GM18951 (cell line): ENCODE measurements around the gene DOCK1.
"Not testable (repeated sequence)": the region's sequence is repeated elsewhere in the genome, so short reads cannot be mapped to it uniquely, and the experiment has no call there.

Source experiments
- POLR2A ChIP-seq: IDR thresholded peaks from 4 replicates; pipeline ENCODE4 v1.6.1; 2011; ENCODE audit warnings: mild to moderate bottlenecking; ENCODE audit not compliant: insufficient read length, insufficient read depth; ENCODE audit errors: extremely low read depth
- in situ Hi-C: fragments of 300-500 bp; cut with MboI; formaldehyde crosslinking; loops from one replicate; pipeline ENCODE4 v1.12.0; 2022; ENCODE audit warnings: low sequenced_read_pairs, mixed read lengths, inconsistent platforms; ENCODE audit not compliant: unreplicated experiment

Gene DOCK1

DNA sequence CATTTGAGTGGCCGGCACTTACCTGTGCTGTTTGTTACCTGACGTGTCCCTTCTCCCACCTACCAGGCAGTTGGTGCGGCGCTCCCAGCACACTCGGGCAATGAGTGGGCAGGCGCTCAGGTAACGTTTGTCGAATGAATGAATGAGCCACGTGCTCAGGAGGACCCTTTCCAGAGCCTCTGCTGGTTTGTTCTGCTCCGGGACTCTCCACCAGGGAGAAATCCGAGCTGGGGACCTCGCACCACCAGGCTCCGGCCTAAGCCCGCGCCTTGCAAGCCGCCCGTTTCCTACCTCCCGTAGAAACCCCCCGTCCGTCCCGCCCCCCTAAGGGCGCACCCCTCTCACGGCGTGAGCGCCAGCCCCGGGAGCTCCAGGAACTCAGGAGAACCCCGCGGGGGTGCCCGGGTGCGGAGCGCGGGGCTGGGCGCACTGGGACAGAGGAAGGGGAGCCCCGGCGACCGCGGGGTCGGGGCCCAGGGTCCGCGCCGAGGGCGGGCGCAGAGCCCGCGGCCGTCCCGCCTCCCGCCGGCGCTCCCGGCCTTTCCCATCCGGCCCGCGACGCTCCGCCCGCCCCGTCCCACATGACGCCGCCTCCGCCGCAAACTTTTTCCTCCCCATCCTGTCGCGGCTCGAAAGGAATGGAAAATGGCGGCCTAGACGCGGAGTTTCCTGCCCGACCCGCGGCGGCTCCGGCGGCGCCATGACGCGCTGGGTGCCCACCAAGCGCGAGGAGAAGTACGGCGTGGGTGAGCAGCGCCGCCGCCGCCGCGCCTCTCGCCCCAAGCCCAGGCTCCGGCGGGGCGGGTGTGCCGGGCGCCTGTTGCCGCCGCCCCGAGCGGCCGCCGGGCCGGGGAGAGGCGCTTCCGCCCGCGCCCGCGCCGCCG lies at the start of gene DOCK1:
TSS of gene DOCK1 (plus strand) at position 611 of the 884 bp plus-strand sequence. CDS start at position 701, 90 bp downstream.
- in situ Hi-C loops, result no loop called here
- no peak for TF ChIP-seq POLR2A

GRCh38 chr10:126857178-126857806 lies 47.9 kb upstream of the DOCK1 start:
- in situ Hi-C loops, result no loop called here
- TF ChIP-seq POLR2A, result no peak

DNA sequence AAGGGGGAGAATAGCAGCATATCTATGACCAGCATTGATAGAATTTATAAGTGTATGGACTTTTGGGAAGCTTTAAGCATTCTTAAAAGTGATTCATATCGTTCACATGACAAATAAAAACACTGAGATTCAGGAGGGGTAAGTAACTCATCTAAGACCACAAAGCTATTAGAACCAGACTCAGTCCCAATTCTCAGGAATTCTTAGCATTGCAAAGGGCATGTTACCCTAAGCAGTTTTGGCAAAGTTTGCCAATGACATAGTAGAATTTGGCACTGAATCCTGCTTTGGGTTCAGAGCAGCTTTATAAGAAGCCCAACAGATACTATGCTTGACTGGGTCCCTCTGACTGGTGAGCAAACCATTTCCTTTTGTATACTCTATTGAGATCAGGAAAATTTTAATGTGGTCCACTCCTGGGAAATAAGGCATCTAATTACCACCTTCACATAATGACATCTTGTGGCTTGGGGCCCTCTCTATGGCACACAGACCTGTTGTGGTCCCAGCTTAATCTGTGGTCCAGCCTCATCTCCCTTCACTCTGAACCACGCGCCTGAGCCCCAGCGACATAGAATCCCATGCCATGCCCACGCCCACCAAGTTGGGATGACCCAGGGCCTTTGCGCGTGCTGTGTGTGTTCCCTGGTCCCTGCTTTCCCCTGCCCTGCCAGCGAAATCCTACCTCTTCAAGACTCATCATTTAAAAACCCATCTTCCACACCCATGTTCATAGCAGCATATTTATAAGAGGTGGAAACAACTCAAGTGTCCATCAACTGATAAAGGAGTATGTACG lies 37.5 kb upstream of the DOCK1 start:
- no peak for TF ChIP-seq POLR2A
- in situ Hi-C loops, result no loop called here

- in situ Hi-C loops, result no loop called here
- no peak for TF ChIP-seq POLR2A
Observed at GRCh38 chr10:126868371-126868770, 36.9 kb upstream of the DOCK1 start.

- no peak for TF ChIP-seq POLR2A
- in situ Hi-C loops, result no loop called here
Observed at GRCh38 chr10:126872135-126872534, 33.1 kb upstream of the DOCK1 start.

DNA sequence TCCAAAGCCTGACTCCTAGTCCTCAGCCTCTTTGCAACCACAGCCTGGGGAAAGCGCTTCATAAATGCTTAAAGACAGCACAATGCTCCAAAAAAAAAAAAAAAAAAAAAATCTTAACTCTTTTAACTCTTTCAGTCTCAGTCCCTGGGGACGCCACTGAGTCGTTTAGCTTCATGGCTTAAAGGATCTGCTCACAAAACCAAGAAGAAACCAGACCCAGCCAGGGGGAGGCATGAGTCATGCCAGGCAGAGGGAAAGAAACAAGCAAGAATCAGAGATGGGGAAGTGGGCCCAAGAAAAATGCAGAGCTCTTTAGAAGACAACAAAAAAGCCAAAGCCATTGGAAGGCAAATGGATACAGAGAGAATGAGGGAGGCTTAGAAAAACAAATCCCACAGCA lies 32.5 kb upstream of the DOCK1 start:
- no peak for TF ChIP-seq POLR2A
- in situ Hi-C loops, result no loop called here

DNA sequence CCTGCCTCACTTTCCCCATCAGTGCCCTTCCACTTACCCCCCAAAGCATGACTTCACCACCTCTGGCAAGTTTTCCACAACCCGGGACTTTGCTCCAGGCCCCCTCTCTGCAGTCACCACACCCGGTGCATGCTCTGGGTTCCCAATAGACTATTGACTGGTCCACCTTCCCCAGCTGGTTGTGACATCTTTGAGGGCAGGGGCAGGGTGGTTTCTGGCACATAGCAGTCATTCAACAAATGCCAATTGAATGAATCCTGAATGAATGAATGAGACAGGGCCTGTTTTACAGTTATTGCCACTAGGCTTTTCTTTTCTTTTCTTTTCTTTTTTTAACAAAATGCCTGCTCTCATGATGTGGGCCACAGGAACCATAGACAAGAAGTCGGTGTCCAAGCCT lies 28.8 kb upstream of the DOCK1 start:
- TF ChIP-seq POLR2A, result no peak
- in situ Hi-C loops, result no loop called here

DNA sequence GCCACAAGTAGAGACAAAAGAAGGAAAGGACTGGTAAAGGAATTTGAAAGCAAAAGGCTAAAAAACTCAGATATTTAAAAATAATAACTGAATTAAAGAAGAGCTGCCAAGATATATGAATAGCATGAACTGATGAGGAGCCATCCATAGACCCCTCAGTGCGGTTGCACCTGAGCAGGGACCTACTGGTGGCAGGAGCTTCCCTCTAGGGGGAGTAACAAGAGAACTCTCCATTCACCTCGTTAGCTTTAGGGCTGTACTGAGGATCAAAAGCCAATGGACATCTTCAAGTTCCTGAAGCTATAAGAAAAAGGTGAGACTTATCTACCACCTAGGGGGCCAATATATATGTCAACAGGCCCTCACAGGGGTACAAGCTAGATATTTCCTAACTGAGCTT lies 27.8 kb upstream of the DOCK1 start:
- in situ Hi-C loops, result no loop called here

GRCh38 chr10:126878594-126878993 lies 26.6 kb upstream of the DOCK1 start:
- in situ Hi-C loops, result no loop called here
- no peak for TF ChIP-seq POLR2A

More for the DNA sequence above, 27.8 kb upstream of the DOCK1 start:
- TF ChIP-seq POLR2A, result no peak

- no peak for TF ChIP-seq POLR2A
- in situ Hi-C loops, result no loop called here
Observed at GRCh38 chr10:126880926-126881325, 24.3 kb upstream of the DOCK1 start.

DNA sequence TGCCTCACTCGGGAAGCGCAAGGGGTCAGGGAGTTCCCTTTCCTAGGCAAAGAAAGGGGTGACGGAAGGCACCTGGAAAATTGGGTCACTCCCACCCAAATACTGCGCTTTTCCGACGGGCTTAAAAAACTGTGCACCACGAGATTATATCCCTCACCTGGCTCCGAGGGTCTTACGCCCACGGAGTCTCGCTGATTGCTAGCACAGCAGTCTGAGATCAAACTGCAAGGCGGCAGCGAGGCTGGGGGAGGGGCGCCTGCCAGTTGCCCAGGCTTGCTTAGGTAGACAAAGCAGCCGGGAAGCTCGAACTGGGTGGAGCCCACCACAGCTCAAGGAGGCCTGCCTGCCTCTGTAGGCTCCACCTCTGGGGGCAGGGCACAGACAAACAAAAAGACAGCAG lies 23.2 kb upstream of the DOCK1 start:
- in situ Hi-C loops, result not testable (repeated sequence)

DNA sequence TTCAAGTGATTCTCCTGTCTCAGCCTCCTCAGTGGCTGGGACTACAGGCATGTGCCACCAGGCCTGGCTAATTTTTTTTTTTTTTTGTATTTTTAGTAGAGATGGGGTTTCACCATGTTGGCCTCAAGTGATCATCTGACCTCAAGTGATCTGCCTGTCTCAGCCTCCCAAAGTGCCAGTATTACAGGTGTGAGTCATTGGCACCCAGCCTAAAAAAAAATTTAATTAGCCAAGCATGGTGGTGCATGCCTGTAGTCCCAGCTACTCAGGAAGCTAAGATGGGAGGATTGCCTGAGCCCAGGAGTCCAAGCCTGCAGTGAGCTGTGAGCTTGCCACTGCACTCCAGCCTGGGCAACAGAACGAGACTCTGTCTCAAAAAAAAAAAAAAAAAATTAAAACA lies 16.8 kb upstream of the DOCK1 start:
- in situ Hi-C loops, result not testable (repeated sequence)

DNA sequence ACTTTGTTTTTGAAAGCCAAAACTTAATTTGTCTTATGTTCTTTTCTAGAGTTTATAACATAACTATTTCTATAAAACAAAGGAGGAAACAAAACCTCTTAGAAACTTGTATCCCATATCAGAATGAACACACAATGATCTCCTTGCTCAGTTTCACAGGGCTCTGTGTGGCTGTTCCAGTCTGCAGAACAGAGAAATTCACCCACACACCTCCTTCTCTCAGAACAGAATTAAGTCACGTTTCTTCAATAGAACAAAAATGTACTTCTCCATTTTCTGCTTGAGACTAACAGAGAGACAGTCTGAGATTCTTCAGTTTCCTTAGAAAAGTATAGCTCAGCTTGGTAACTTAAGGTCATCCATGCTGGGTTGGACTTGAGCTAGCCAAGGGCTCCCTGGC lies 15.8 kb upstream of the DOCK1 start:
- in situ Hi-C loops, result no loop called here
- no peak for TF ChIP-seq POLR2A

- in situ Hi-C loops, result not testable (repeated sequence)
Observed at GRCh38 chr10:126890797-126891196, 14.4 kb upstream of the DOCK1 start.
